Measurements from ENCODE around the gene C1orf174.

C1orf174 gene

GRCh38 chr1:3894626-3895278, 5.3 kb downstream of the C1orf174 start:
- H4K91ac ChIP-seq (ENCODE audit: low read depth, low read length) = no peak overlapping the region

GRCh38 chr1:3893190-3893589, 6.9 kb downstream of the C1orf174 start:
- Histone ChIP-seq H3K79me1 (ENCODE audit: low read length) (no peaks in the 10 kb centered on the region), H3K18ac (ENCODE audit: low read length) (no peak overlapping the region), H3K23ac (ENCODE audit: low read length) (no peak overlapping the region), H4K91ac (ENCODE audit: low read depth, low read length) (no peak overlapping the region), H3K36me3 (ENCODE audit: control insufficient read depth in 1 of 2, insufficient read depth in 2 of 2, low read length in 2 of 2) (peaks cover 33 to 41% of the 10 kb centered on the region in 2 experiments), H3K79me2 (ENCODE audit: control insufficient read depth, insufficient read depth, low read length, poor library complexity) (peaks cover 5% of the 10 kb centered on the region), H2BK5ac (ENCODE audit: low read depth, low read length, poor library complexity) (no peak overlapping the region), H3K9ac (ENCODE audit: low read length) (no peak overlapping the region), H4K12ac (ENCODE audit: low read depth, low read length) (no peak overlapping the region), H4K8ac (ENCODE audit: low read depth, low read length) (no peak overlapping the region), H3K27ac (ENCODE audit: low read depth, low read length) (no peak overlapping the region), H3K27me3 (ENCODE audit: insufficient read depth, low read length) (no peaks in the 10 kb centered on the region), H3K9me3 (ENCODE audit: insufficient read depth, low read depth, low read length) (no peaks in the 10 kb centered on the region), H2AK5ac (ENCODE audit: low read length) (no peak overlapping the region), H3K4me1 (ENCODE audit: control insufficient read depth in 1 of 2, insufficient read depth in 2 of 2, low read length in 2 of 2) (peaks cover 6 to 10% of the 10 kb centered on the region in 2 experiments), H3K4me3 (ENCODE audit: low read depth, low read length) (no peak overlapping the region), H2AFZ (ENCODE audit: insufficient read depth, low read length, poor library complexity) (no peak overlapping the region), H3K4me2 (ENCODE audit: low read length) (no peak overlapping the region), H3K14ac (ENCODE audit: low read length) (no peak overlapping the region), H2BK12ac (ENCODE audit: low read length) (no peak overlapping the region), H2BK120ac (ENCODE audit: insufficient read depth, low read length, poor library complexity) (no peak overlapping the region), H3K4ac (ENCODE audit: low read depth, low read length) (no peak overlapping the region)
- no peak for DNase-seq
- WGBS (ENCODE audit: extremely low coverage, insufficient coverage, insufficient read length) = no CpG with 5 or more reads among the region's 5 CpGs

More at GRCh38 chr1:3894626-3895278, 5.3 kb downstream of the C1orf174 start:
- H2AFZ ChIP-seq (ENCODE audit: insufficient read depth, low read length, poor library complexity) = no peak overlapping the region
- H2BK5ac ChIP-seq (ENCODE audit: low read depth, low read length, poor library complexity) = no peak overlapping the region
- H2BK12ac ChIP-seq (ENCODE audit: low read length) = no peak overlapping the region
- H3K27ac ChIP-seq (ENCODE audit: low read depth, low read length) = no peak overlapping the region
- H3K14ac ChIP-seq (ENCODE audit: low read length) = no peak overlapping the region
- H3K79me2 ChIP-seq (ENCODE audit: control insufficient read depth, insufficient read depth, low read length, poor library complexity) = peaks cover 12% of the 10 kb centered on the region
- H3K18ac ChIP-seq (ENCODE audit: low read length) = no peak overlapping the region
- peaks cover 10 to 15% of the 10 kb centered on the region in 2 experiments for H3K4me1 ChIP-seq (ENCODE audit: control insufficient read depth in 1 of 2, insufficient read depth in 2 of 2, low read length in 2 of 2)
- H3K36me3 ChIP-seq (ENCODE audit: control insufficient read depth in 1 of 2, insufficient read depth in 2 of 2, low read length in 2 of 2) = peaks cover 28 to 34% of the 10 kb centered on the region in 2 experiments
- no peak overlapping the region for H3K9ac ChIP-seq (ENCODE audit: low read length)
- H3K4me2 ChIP-seq (ENCODE audit: low read length) = no peak overlapping the region
- H4K12ac ChIP-seq (ENCODE audit: low read depth, low read length) = no peak overlapping the region
- peaks cover 5% of the 10 kb centered on the region for H3K79me1 ChIP-seq (ENCODE audit: low read length)
- H4K8ac ChIP-seq (ENCODE audit: low read depth, low read length) = no peak overlapping the region
- H3K4me3 ChIP-seq (ENCODE audit: low read depth, low read length) = no peak overlapping the region
- no CpG with 5 or more reads among the region's 17 CpGs for WGBS (ENCODE audit: extremely low coverage, insufficient coverage, insufficient read length)
- H2AK5ac ChIP-seq (ENCODE audit: low read length) = no peak overlapping the region
- no peaks in the 10 kb centered on the region for H3K9me3 ChIP-seq (ENCODE audit: insufficient read depth, low read depth, low read length)
- H2BK120ac ChIP-seq (ENCODE audit: insufficient read depth, low read length, poor library complexity) = no peak overlapping the region
- H3K27me3 ChIP-seq (ENCODE audit: insufficient read depth, low read length) = no peaks in the 10 kb centered on the region
- peak overlapping the region; percentile 38 for H3K4ac ChIP-seq (ENCODE audit: low read depth, low read length)
- no peak overlapping the region for H3K23ac ChIP-seq (ENCODE audit: low read length)
- DNase-seq = no peak

GRCh38 chr1:3892748-3893147, 7.3 kb downstream of the C1orf174 start:
- Histone ChIP-seq H4K12ac (ENCODE audit: low read depth, low read length) (no peak overlapping the region), H3K18ac (ENCODE audit: low read length) (no peak overlapping the region), H2AFZ (ENCODE audit: insufficient read depth, low read length, poor library complexity) (no peak overlapping the region), H2BK120ac (ENCODE audit: insufficient read depth, low read length, poor library complexity) (no peak overlapping the region), H2BK5ac (ENCODE audit: low read depth, low read length, poor library complexity) (no peak overlapping the region), H3K36me3 (ENCODE audit: control insufficient read depth in 1 of 2, insufficient read depth in 2 of 2, low read length in 2 of 2) (peaks cover 33 to 42% of the 10 kb centered on the region in 2 experiments), H3K4me1 (ENCODE audit: control insufficient read depth in 1 of 2, insufficient read depth in 2 of 2, low read length in 2 of 2) (peaks cover 6 to 10% of the 10 kb centered on the region in 2 experiments), H2BK12ac (ENCODE audit: low read length) (no peak overlapping the region), H4K91ac (ENCODE audit: low read depth, low read length) (no peak overlapping the region), H3K79me1 (ENCODE audit: low read length) (no peaks in the 10 kb centered on the region), H4K8ac (ENCODE audit: low read depth, low read length) (no peak overlapping the region), H2AK5ac (ENCODE audit: low read length) (no peak overlapping the region), H3K9ac (ENCODE audit: low read length) (no peak overlapping the region), H3K27me3 (ENCODE audit: insufficient read depth, low read length) (no peaks in the 10 kb centered on the region), H3K23ac (ENCODE audit: low read length) (no peak overlapping the region), H3K79me2 (ENCODE audit: control insufficient read depth, insufficient read depth, low read length, poor library complexity) (peaks cover 4% of the 10 kb centered on the region), H3K4me2 (ENCODE audit: low read length) (no peak overlapping the region), H3K9me3 (ENCODE audit: insufficient read depth, low read depth, low read length) (no peaks in the 10 kb centered on the region), H3K14ac (ENCODE audit: low read length) (no peak overlapping the region), H3K27ac (ENCODE audit: low read depth, low read length) (no peak overlapping the region), H3K4ac (ENCODE audit: low read depth, low read length) (no peak overlapping the region), H3K4me3 (ENCODE audit: low read depth, low read length) (no peak overlapping the region)
- DNase-seq = no peak
- no CpG with 5 or more reads among the region's 14 CpGs for WGBS (ENCODE audit: extremely low coverage, insufficient coverage, insufficient read length)

- Histone ChIP-seq H3K4me1 (ENCODE audit: control insufficient read depth in 1 of 2, insufficient read depth in 2 of 2, low read length in 2 of 2) (peaks cover 6% of the 10 kb centered on the region in 2 experiments), H3K9ac (ENCODE audit: low read length) (no peak overlapping the region), H3K4me2 (ENCODE audit: low read length) (no peak overlapping the region), H3K27ac (ENCODE audit: low read depth, low read length) (no peak overlapping the region), H4K91ac (ENCODE audit: low read depth, low read length) (no peak overlapping the region), H2BK12ac (ENCODE audit: low read length) (no peak overlapping the region), H3K4me3 (ENCODE audit: low read depth, low read length) (no peak overlapping the region), H2AK5ac (ENCODE audit: low read length) (no peak overlapping the region), H2BK120ac (ENCODE audit: insufficient read depth, low read length, poor library complexity) (no peak overlapping the region), H3K27me3 (ENCODE audit: insufficient read depth, low read length) (no peaks in the 10 kb centered on the region), H4K8ac (ENCODE audit: low read depth, low read length) (no peak overlapping the region), H3K36me3 (ENCODE audit: control insufficient read depth in 1 of 2, insufficient read depth in 2 of 2, low read length in 2 of 2) (peaks cover 41 to 49% of the 10 kb centered on the region in 2 experiments), H3K23ac (ENCODE audit: low read length) (no peak overlapping the region), H3K18ac (ENCODE audit: low read length) (no peak overlapping the region), H3K14ac (ENCODE audit: low read length) (no peak overlapping the region), H2BK5ac (ENCODE audit: low read depth, low read length, poor library complexity) (no peak overlapping the region), H3K9me3 (ENCODE audit: insufficient read depth, low read depth, low read length) (no peaks in the 10 kb centered on the region), H2AFZ (ENCODE audit: insufficient read depth, low read length, poor library complexity) (no peak overlapping the region), H3K79me1 (ENCODE audit: low read length) (no peaks in the 10 kb centered on the region), H3K4ac (ENCODE audit: low read depth, low read length) (no peak overlapping the region), H4K12ac (ENCODE audit: low read depth, low read length) (no peak overlapping the region), H3K79me2 (ENCODE audit: control insufficient read depth, insufficient read depth, low read length, poor library complexity) (peaks cover 4% of the 10 kb centered on the region)
- no CpG with 5 or more reads among the region's 17 CpGs for WGBS (ENCODE audit: extremely low coverage, insufficient coverage, insufficient read length)
- DNase-seq = no peak
Observed at GRCh38 chr1:3891329-3891865, 8.7 kb downstream of the C1orf174 start.
